HepG2 (cell line): ENCODE results near the gene WDR45B. TPM values are rescaled to one million over a fixed set of nuclear protein-coding genes. Genes with fewer than 3 reads are reported as not detected.
A peak's percentile ranks its signal among the peaks of the same experiment; 100 is the strongest.

Source experiments
- ATAC-seq: fragments of 200-7000 bp; cut with Tn5 transposase; 3 replicates; pipeline ENCODE4 v1.9.1; 2020; ENCODE audit warnings: mild to moderate bottlenecking, moderate library complexity
- BruUV-seq: library from RNA; stranded (reverse); fragments of 400-500 nt; replicated peaks from 2 replicates; lab custom pipeline; 2021; lab: Mats Ljungman, UMichigan
- CTCF ChIA-PET: fragments of 300-600 bp; formaldehyde crosslinking; extraction: SDS; loops from one replicate; lab custom pipeline; 2021; ENCODE audit warnings: low total read pairs, inconsistent platforms, low intra/inter-chr PET ratio; lab: Yijun Ruan, JAX
- POLR2A ChIA-PET: fragments of 350-600 bp; sonication (Branson Sonifier 250); formaldehyde crosslinking; loops from one replicate; lab custom pipeline; 2020; ENCODE audit warnings: antibody characterized with exemption, inconsistent platforms; lab: Yijun Ruan, JAX
- DNase-seq: peaks from one replicate; pipeline ENCODE4 v3.0.0-alpha.2; 2015; ENCODE audit warnings: low spot score
- FAIRE-seq: peaks from 3 replicates; lab custom pipeline; 2011; peaks lifted over from hg19 to GRCh38; lab: Jason Lieb, UNC
- H2AFZ ChIP-seq: one replicate; pipeline ENCODE4 v1.6.1; 2011; ENCODE audit warnings: low read length, inconsistent platforms
- H3K27ac ChIP-seq: fragments of 300-600 bp; 3 replicates; pipeline ENCODE4 v1.8.0; 2011; ENCODE audit warnings: mixed run types, mild to moderate bottlenecking, mixed read lengths, low read length, inconsistent platforms; ENCODE audit not compliant: insufficient read depth; ENCODE audit errors: extremely low read length
- H3K27me3 ChIP-seq, 2 experiments: fragments of 200-600 bp in 1 of 2; 2 replicates in 1 of 2; 3 replicates in 1 of 2; pipeline versions ENCODE4 v1.6.0 to v1.8.0; 2011; ENCODE audit warnings: low read length in 2 of 2, mild to moderate bottlenecking in 2 of 2, moderate library complexity in 2 of 2, inconsistent platforms in 1 of 2; ENCODE audit not compliant: insufficient read depth in 2 of 2, control insufficient read depth in 1 of 2
- H3K36me3 ChIP-seq, 2 experiments: fragments of 200-600 bp in 1 of 2; replicated peaks in 1 of 2; 2 replicates in 1 of 2; 3 replicates in 1 of 2; pipeline versions ENCODE4 v1.5.1 to v1.8.0; 2011; ENCODE audit warnings: low read length in 2 of 2, inconsistent platforms in 1 of 2; ENCODE audit not compliant: insufficient read depth in 2 of 2, control insufficient read depth in 1 of 2
- H3K4me1 ChIP-seq: 2 replicates; pipeline ENCODE4 v1.5.1; 2012; ENCODE audit warnings: low read length, inconsistent platforms; ENCODE audit not compliant: insufficient read depth
- H3K4me2 ChIP-seq: 2 replicates; pipeline ENCODE4 v1.6.0; 2011; ENCODE audit warnings: low read depth, low read length, inconsistent platforms
- H3K4me3 ChIP-seq, 3 experiments: fragments of 200-600 bp in 1 of 3; sonication (generic), shearing (Covaris generic) in 1 of 3; replicated peaks in 1 of 3; 2 replicates each; pipeline ENCODE4 v1.5.1; 2011 to 2016; ENCODE audit warnings: low read length in 3 of 3, inconsistent platforms in 2 of 3, low read depth in 2 of 3, mild to moderate bottlenecking in 2 of 3, control low read depth in 1 of 3, mixed read lengths in 1 of 3; ENCODE audit not compliant: insufficient read depth in 1 of 3
- H3K79me2 ChIP-seq: one replicate; pipeline ENCODE4 v1.6.1; 2011; ENCODE audit warnings: low read length, inconsistent platforms; ENCODE audit not compliant: insufficient read depth
- H3K9ac ChIP-seq: 2 replicates; pipeline ENCODE4 v1.6.0; 2011; ENCODE audit warnings: mild to moderate bottlenecking, low read depth, low read length, inconsistent platforms; ENCODE audit not compliant: insufficient read depth
- H3K9me3 ChIP-seq: 2 replicates; pipeline ENCODE4 v1.5.1; 2012; ENCODE audit warnings: mild to moderate bottlenecking, low read length
- H4K20me1 ChIP-seq: 2 replicates; pipeline ENCODE4 v1.6.0; 2011; ENCODE audit warnings: inconsistent platforms, mild to moderate bottlenecking, low read length, moderate library complexity; ENCODE audit not compliant: insufficient read depth
- CBX1 ChIP-seq: IDR thresholded peaks from one replicate; pipeline ENCODE4 v1.6.1; 2016; ENCODE audit warnings: antibody characterized with exemption, low read depth
- KLF15 ChIP-seq: sonication (generic); formaldehyde crosslinking; IDR thresholded peaks from 2 replicates; pipeline ENCODE4 v1.8.1; 2023; ENCODE audit warnings: borderline replicate concordance, mild to moderate bottlenecking, inconsistent platforms, missing genetic modification reagents, mixed read lengths
- MAF1 ChIP-seq: sonication (generic); formaldehyde crosslinking; IDR thresholded peaks from 2 replicates; pipeline ENCODE4 v1.5.0; 2020; ENCODE audit warnings: missing genetic modification reagents, borderline replicate concordance
- PCBP2 ChIP-seq: fragments of 200-400 bp; formaldehyde crosslinking; optimal IDR thresholded peaks from 2 replicates; pipeline ENCODE3; 2018; ENCODE audit warnings: low read length, low read depth; ENCODE audit not compliant: poor library complexity, severe bottlenecking
- ZNF431 ChIP-seq: sonication (generic); formaldehyde crosslinking; IDR thresholded peaks from 2 replicates; pipeline ENCODE4 v1.9.0; 2022; ENCODE audit warnings: missing genetic modification reagents, low read depth, mild to moderate bottlenecking, borderline replicate concordance
- whole genome bisulfite sequencing: methylation state at CpG from one replicate; pipeline ENCODE4 v1.1.6; 2017; ENCODE audit warnings: low lambda C conversion rate; 5-methylcytosine and 5-hydroxymethylcytosine counted together
- in situ Hi-C: cut with HindIII; loops from 2 replicates; pipeline ENCODE4 v1.10.0; 2017; ENCODE audit warnings: low pct_unique_long_range_greater_than_20kb; ENCODE audit not compliant: extremely low pct_ligation_motif_present
- intact Hi-C: fragments of 100-400 bp; cut with micrococcal nuclease; formaldehyde crosslinking; loops from one replicate; pipeline ENCODE4 v1.10.0; 2022; ENCODE audit not compliant: unreplicated experiment
- polyA plus RNA-seq, 8 experiments: library from polyadenylated mRNA; depleted of rRNA in 3 of 8; stranded (reverse) in 7 of 8; unstranded in 1 of 8; fragments of >200 nt; fragmentation: Illumina TruSeq in 4 of 8; extraction: Trizol in 4 of 8; gene quantifications; 2 replicates each; pipeline versions ENCODE4 v1.2.1 to v1.2.3, GENCODE V29; 2011 to 2016; ENCODE audit warnings: low read depth in 4 of 8, missing spikeins in 1 of 8, mixed read lengths in 1 of 8; ENCODE audit not compliant: insufficient read depth in 1 of 8
- total RNA-seq, 5 experiments: library from RNA; depleted of rRNA; stranded (reverse); fragments of >200 nt; fragmentation: Illumina TruSeq; extraction: Trizol; gene quantifications; 2 replicates each; pipeline ENCODE4 v1.2.3, GENCODE V29; 2016; ENCODE audit warnings: low read depth in 1 of 5
- TF ChIP-seq, protein P1 (sequence below): sonication (generic); formaldehyde crosslinking; IDR thresholded peaks from 2 replicates; pipeline ENCODE4 v1.4.0; 2020; ENCODE audit warnings: mild to moderate bottlenecking, missing genetic modification reagents

WDR45B gene
- total and polyA plus RNA-seq, 2 of the 13 experiments (the other 11 are each of a cell fraction or from before 2014, with no cell fraction given) = 86.2 to 155 TPM

DNA sequence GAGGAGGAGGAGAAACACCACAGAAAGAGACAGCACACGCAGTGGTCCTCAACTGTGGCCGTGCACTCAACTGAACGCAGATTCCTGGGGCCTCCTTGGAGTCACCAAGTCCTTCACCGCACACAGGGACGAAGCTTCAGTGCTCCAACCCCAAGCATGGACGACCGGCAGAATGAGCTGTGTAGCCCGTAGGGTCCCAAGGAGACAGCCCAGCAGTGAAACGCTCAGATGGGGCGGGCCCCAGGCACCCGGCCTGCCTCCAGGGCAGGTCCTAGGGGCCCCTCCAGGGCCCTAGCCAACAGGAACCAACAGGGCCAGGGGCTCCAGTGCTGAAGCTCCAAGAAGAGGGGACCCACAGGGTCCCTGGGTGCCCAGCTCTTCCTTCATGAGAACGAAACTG, 37.0 kb upstream of the WDR45B start:
- Histone ChIP-seq H2AFZ (no peak overlapping the region), H3K27ac (no peak overlapping the region), H3K4me3 (no peak overlapping the region), H3K36me3 (no peaks in the 10 kb centered on the region), H3K9ac (no peak overlapping the region), H3K4me1 (peaks cover 33% of the 10 kb centered on the region), H3K9me3 (peaks cover 8% of the 10 kb centered on the region), H3K79me2 (no peaks in the 10 kb centered on the region), H4K20me1 (no peaks in the 10 kb centered on the region), H3K4me2 (no peak overlapping the region), H3K27me3 (no peaks in the 10 kb centered on the region)
- WGBS = 93% methylated on average over 12 of the region's 12 CpGs
- intact Hi-C loops = no loop called here
- no TSS peak for BruUV-seq
- POLR2A ChIA-PET = no interaction called here
- ATAC-seq = peak; percentile 26; the same call in 1 of the 3 replicates
- CTCF ChIA-PET = no interaction called here
- TF ChIP-seq MAF1 (no peak), ZNF431 (CRISPR knock-in tag) (no peak), KLF15 (CRISPR knock-in tag) (no peak), CBX1 (no peak), PCBP2 (no peak)
- TF ChIP-seq, protein P1, sequence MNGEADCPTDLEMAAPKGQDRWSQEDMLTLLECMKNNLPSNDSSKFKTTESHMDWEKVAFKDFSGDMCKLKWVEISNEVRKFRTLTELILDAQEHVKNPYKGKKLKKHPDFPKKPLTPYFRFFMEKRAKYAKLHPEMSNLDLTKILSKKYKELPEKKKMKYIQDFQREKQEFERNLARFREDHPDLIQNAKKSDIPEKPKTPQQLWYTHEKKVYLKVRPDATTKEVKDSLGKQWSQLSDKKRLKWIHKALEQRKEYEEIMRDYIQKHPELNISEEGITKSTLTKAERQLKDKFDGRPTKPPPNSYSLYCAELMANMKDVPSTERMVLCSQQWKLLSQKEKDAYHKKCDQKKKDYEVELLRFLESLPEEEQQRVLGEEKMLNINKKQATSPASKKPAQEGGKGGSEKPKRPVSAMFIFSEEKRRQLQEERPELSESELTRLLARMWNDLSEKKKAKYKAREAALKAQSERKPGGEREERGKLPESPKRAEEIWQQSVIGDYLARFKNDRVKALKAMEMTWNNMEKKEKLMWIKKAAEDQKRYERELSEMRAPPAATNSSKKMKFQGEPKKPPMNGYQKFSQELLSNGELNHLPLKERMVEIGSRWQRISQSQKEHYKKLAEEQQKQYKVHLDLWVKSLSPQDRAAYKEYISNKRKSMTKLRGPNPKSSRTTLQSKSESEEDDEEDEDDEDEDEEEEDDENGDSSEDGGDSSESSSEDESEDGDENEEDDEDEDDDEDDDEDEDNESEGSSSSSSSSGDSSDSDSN = no peak
- in situ Hi-C loops = no loop called here
- no peak for FAIRE-seq
- no peak for DNase-seq
